ENCODE data around the gene ANP32A.

GRCh38 chr15:68776477-68777270 is 44.0 kb downstream of the ANP32A start:
- TF ChIP-seq CTCF (IDR thresholded peaks at IDR 0.05; ENCODE audit: borderline replicate concordance, extremely low read depth, low read length, poor library complexity, severe bottlenecking) (no peak), EZH2 (IDR thresholded peaks at IDR 0.05; ENCODE audit: borderline replicate concordance, low read depth, low read length, severe bottlenecking) (no peak)

All from DND-41 (cell line).